MG63 (cell line): ENCODE results near the gene PHKB. TPM values are rescaled to one million over a fixed set of nuclear protein-coding genes. Genes with fewer than 3 reads are reported as not detected.

Experiments
- DNase-seq: peaks from one replicate; pipeline ENCODE4 v3.0.0-alpha.2; 2020
- H3K27me3 ChIP-seq: fragments of 250-450 bp; sonication (Bioruptor Pico); 2 replicates; pipeline ENCODE4 v1.5.1; 2020; ENCODE audit warnings: mild to moderate bottlenecking, moderate library complexity
- H3K36me3 ChIP-seq: fragments of 250-450 bp; sonication (Bioruptor Pico); 2 replicates; pipeline ENCODE4 v1.5.1; 2020; ENCODE audit warnings: mild to moderate bottlenecking, moderate library complexity
- H3K4me3 ChIP-seq: fragments of 250-450 bp; sonication (Bioruptor Pico); 2 replicates; pipeline ENCODE4 v1.5.1; 2020; ENCODE audit warnings: mild to moderate bottlenecking, moderate library complexity
- H3K9me3 ChIP-seq: fragments of 250-450 bp; sonication (Bioruptor Pico); 2 replicates; pipeline ENCODE4 v1.5.1; 2020; ENCODE audit warnings: mild to moderate bottlenecking, moderate library complexity
- total RNA-seq: library from RNA; depleted of rRNA; stranded (reverse); fragments of >200 nt; shearing (Covaris generic); gene quantifications from 2 replicates; pipeline ENCODE4 v1.2.3, GENCODE V29; 2014; ENCODE audit warnings: low replicate concordance

PHKB gene
- total RNA-seq, 1 experiment from 2014 or later = 11.1 TPM

GRCh38 chr16:47613251-47613650, 152.1 kb downstream of the PHKB start:
- DNase-seq = no peak

GRCh38 chr16:47617732-47618131, 156.6 kb downstream of the PHKB start:
- no peak for DNase-seq
- H3K4me3 ChIP-seq = no peak overlapping the region
- no peaks in the 10 kb centered on the region for H3K27me3 ChIP-seq
- H3K9me3 ChIP-seq = no peaks in the 10 kb centered on the region
- no peaks in the 10 kb centered on the region for H3K36me3 ChIP-seq

More at GRCh38 chr16:47613251-47613650, 152.1 kb downstream of the PHKB start:
- no peaks in the 10 kb centered on the region for H3K36me3 ChIP-seq
- no peak overlapping the region for H3K4me3 ChIP-seq
- H3K9me3 ChIP-seq = no peaks in the 10 kb centered on the region
- H3K27me3 ChIP-seq = no peaks in the 10 kb centered on the region

- no peaks in the 10 kb centered on the region for H3K9me3 ChIP-seq
- DNase-seq = no peak
- H3K36me3 ChIP-seq = no peaks in the 10 kb centered on the region
- H3K27me3 ChIP-seq = no peaks in the 10 kb centered on the region
- no peak overlapping the region for H3K4me3 ChIP-seq
These were observed 161.5 kb downstream of the PHKB start for GRCh38 chr16:47622451-47623176.

- no peaks in the 10 kb centered on the region for H3K9me3 ChIP-seq
- no peaks in the 10 kb centered on the region for H3K36me3 ChIP-seq
- DNase-seq = no peak
- H3K4me3 ChIP-seq = no peak overlapping the region
- no peaks in the 10 kb centered on the region for H3K27me3 ChIP-seq
These were observed 163.4 kb downstream of the PHKB start for GRCh38 chr16:47624563-47624962.

- no peak for DNase-seq
- Histone ChIP-seq H3K27me3 (no peaks in the 10 kb centered on the region), H3K9me3 (no peaks in the 10 kb centered on the region), H3K4me3 (no peak overlapping the region), H3K36me3 (no peaks in the 10 kb centered on the region)
These were observed 164.0 kb downstream of the PHKB start for GRCh38 chr16:47625115-47625567.

- H3K36me3 ChIP-seq = no peaks in the 10 kb centered on the region
- no peak overlapping the region for H3K4me3 ChIP-seq
- no peak for DNase-seq
- no peaks in the 10 kb centered on the region for H3K27me3 ChIP-seq
- H3K9me3 ChIP-seq = no peaks in the 10 kb centered on the region
These were observed 165.1 kb downstream of the PHKB start for GRCh38 chr16:47626246-47626645.

- no peaks in the 10 kb centered on the region for H3K36me3 ChIP-seq
- DNase-seq = no peak
- H3K9me3 ChIP-seq = no peaks in the 10 kb centered on the region
- no peak overlapping the region for H3K4me3 ChIP-seq
- no peaks in the 10 kb centered on the region for H3K27me3 ChIP-seq
These were observed 166.0 kb downstream of the PHKB start for GRCh38 chr16:47627085-47627639.

GRCh38 chr16:47627721-47628120, 166.6 kb downstream of the PHKB start:
- no peak overlapping the region for H3K4me3 ChIP-seq
- no peaks in the 10 kb centered on the region for H3K36me3 ChIP-seq
- H3K27me3 ChIP-seq = no peaks in the 10 kb centered on the region
- DNase-seq = no peak
- H3K9me3 ChIP-seq = no peaks in the 10 kb centered on the region

- no peak for DNase-seq
- H3K36me3 ChIP-seq = no peaks in the 10 kb centered on the region
- no peaks in the 10 kb centered on the region for H3K27me3 ChIP-seq
These were observed 170.0 kb downstream of the PHKB start for GRCh38 chr16:47631131-47631530.

GRCh38 chr16:47634126-47634525, 173.0 kb downstream of the PHKB start:
- no peak for DNase-seq
- H3K36me3 ChIP-seq = no peaks in the 10 kb centered on the region
- no peaks in the 10 kb centered on the region for H3K9me3 ChIP-seq
- no peak overlapping the region for H3K4me3 ChIP-seq
- H3K27me3 ChIP-seq = no peaks in the 10 kb centered on the region

More at GRCh38 chr16:47631131-47631530, 170.0 kb downstream of the PHKB start:
- no peak overlapping the region for H3K4me3 ChIP-seq
- no peaks in the 10 kb centered on the region for H3K9me3 ChIP-seq

GRCh38 chr16:47634727-47635126, 173.6 kb downstream of the PHKB start:
- H3K9me3 ChIP-seq = no peaks in the 10 kb centered on the region
- no peaks in the 10 kb centered on the region for H3K27me3 ChIP-seq
- no peaks in the 10 kb centered on the region for H3K36me3 ChIP-seq
- no peak for DNase-seq
- no peak overlapping the region for H3K4me3 ChIP-seq

- Histone ChIP-seq H3K9me3 (no peaks in the 10 kb centered on the region), H3K27me3 (no peaks in the 10 kb centered on the region), H3K36me3 (no peaks in the 10 kb centered on the region), H3K4me3 (no peak overlapping the region)
- DNase-seq = no peak
These were observed 175.5 kb downstream of the PHKB start for GRCh38 chr16:47636501-47637099.

GRCh38 chr16:47638175-47638574, 177.0 kb downstream of the PHKB start:
- no peaks in the 10 kb centered on the region for H3K36me3 ChIP-seq
- no peak overlapping the region for H3K4me3 ChIP-seq
- no peaks in the 10 kb centered on the region for H3K27me3 ChIP-seq
- no peak for DNase-seq
- no peaks in the 10 kb centered on the region for H3K9me3 ChIP-seq

- DNase-seq = no peak
- H3K27me3 ChIP-seq = no peaks in the 10 kb centered on the region
- H3K9me3 ChIP-seq = no peaks in the 10 kb centered on the region
- no peak overlapping the region for H3K4me3 ChIP-seq
- no peaks in the 10 kb centered on the region for H3K36me3 ChIP-seq
These were observed 179.5 kb downstream of the PHKB start for GRCh38 chr16:47640661-47641060.

- Histone ChIP-seq H3K36me3 (no peaks in the 10 kb centered on the region), H3K9me3 (no peaks in the 10 kb centered on the region), H3K27me3 (no peaks in the 10 kb centered on the region), H3K4me3 (no peak overlapping the region)
- no peak for DNase-seq
These were observed 182.3 kb downstream of the PHKB start for GRCh38 chr16:47643323-47644000.

- no peak overlapping the region for H3K4me3 ChIP-seq
- no peaks in the 10 kb centered on the region for H3K36me3 ChIP-seq
- no peaks in the 10 kb centered on the region for H3K27me3 ChIP-seq
- no peaks in the 10 kb centered on the region for H3K9me3 ChIP-seq
- peak; percentile 44 for DNase-seq
These were observed 183.0 kb downstream of the PHKB start for GRCh38 chr16:47644166-47644565.

GRCh38 chr16:47644661-47645060, 183.5 kb downstream of the PHKB start:
- H3K36me3 ChIP-seq = no peaks in the 10 kb centered on the region
- no peaks in the 10 kb centered on the region for H3K27me3 ChIP-seq
- no peak overlapping the region for H3K4me3 ChIP-seq
- no peaks in the 10 kb centered on the region for H3K9me3 ChIP-seq
- DNase-seq = no peak
